DOHH2 (cell line): ENCODE results near the gene TCF20.

ENCODE experiments used
- H3F3A ChIP-seq: fragments of 200-600 bp; sonication (generic), shearing (Covaris generic); 2 replicates; pipeline ENCODE4 v1.6.0; 2016; ENCODE audit warnings: antibody characterized with exemption, mild to moderate bottlenecking; ENCODE audit not compliant: control insufficient read depth, insufficient read depth
- H3K27ac ChIP-seq: fragments of 200-600 bp; sonication (generic); 2 replicates; pipeline ENCODE4 v1.5.1; 2014; ENCODE audit warnings: low read depth, mild to moderate bottlenecking, low read length, moderate library complexity
- H3K27me3 ChIP-seq: fragments of 200-600 bp; sonication (generic); 2 replicates; pipeline ENCODE4 v1.6.1; 2014; ENCODE audit warnings: mild to moderate bottlenecking, low read length, mixed read lengths; ENCODE audit not compliant: control insufficient read depth
- H3K36me3 ChIP-seq: fragments of 200-600 bp; sonication (generic); 2 replicates; pipeline ENCODE4 v1.6.1; 2014; ENCODE audit warnings: mild to moderate bottlenecking, low read length, moderate library complexity, mixed read lengths; ENCODE audit not compliant: control insufficient read depth
- H3K4me1 ChIP-seq: fragments of 200-600 bp; sonication (generic); 2 replicates; pipeline ENCODE4 v1.6.1; 2014; ENCODE audit warnings: mild to moderate bottlenecking, low read length, mixed read lengths; ENCODE audit not compliant: control insufficient read depth
- H3K4me2 ChIP-seq: fragments of 200-600 bp; sonication (generic); 2 replicates; pipeline ENCODE4 v1.6.0; 2014; ENCODE audit warnings: mild to moderate bottlenecking, low read length, moderate library complexity
- H3K4me3 ChIP-seq: fragments of 200-600 bp; sonication (generic); 2 replicates; pipeline ENCODE4 v1.5.1; 2014; ENCODE audit warnings: mild to moderate bottlenecking, low read length, mixed read lengths
- H3K79me2 ChIP-seq: fragments of 200-600 bp; sonication (generic); 2 replicates; pipeline ENCODE4 v1.6.1; 2014; ENCODE audit warnings: mild to moderate bottlenecking, low read length, mixed read lengths; ENCODE audit not compliant: control insufficient read depth
- H3K9me2 ChIP-seq: fragments of 200-600 bp; sonication (generic); replicated peaks from 2 replicates; pipeline ENCODE4 v1.6.1; 2014; ENCODE audit warnings: mild to moderate bottlenecking, low read length, mixed read lengths; ENCODE audit not compliant: control insufficient read depth
- H3K9me3 ChIP-seq: fragments of 200-600 bp; sonication (generic); 2 replicates; pipeline ENCODE4 v1.6.1; 2014; ENCODE audit warnings: antibody characterized with exemption, low read length, mixed read lengths; ENCODE audit not compliant: control insufficient read depth, insufficient read depth
- H4K20me1 ChIP-seq: fragments of 200-600 bp; sonication (generic); 2 replicates; pipeline ENCODE4 v1.6.0; 2014; ENCODE audit warnings: low read depth, mild to moderate bottlenecking, antibody characterized with exemption, low read length, moderate library complexity; ENCODE audit not compliant: control insufficient read depth, insufficient read depth
- CTCF ChIP-seq: fragments of 200-600 bp; sonication (generic); IDR thresholded peaks from one replicate; pipeline ENCODE4 v1.5.1; 2014; ENCODE audit warnings: antibody characterized with exemption, mild to moderate bottlenecking, low read depth, low read length; ENCODE audit not compliant: poor library complexity, severe bottlenecking
- EZH2phosphoT487 ChIP-seq: fragments of 200-600 bp; sonication (generic); IDR thresholded peaks from 2 replicates; pipeline ENCODE4 v1.6.1; 2017; ENCODE audit warnings: borderline replicate concordance, mild to moderate bottlenecking, antibody characterized with exemption, low read length, moderate library complexity, mixed read lengths

TCF20 gene

GRCh38 chr22:42257386-42257785 lies 13.1 kb downstream of the TCF20 start:
- peaks cover 98% of the 10 kb centered on the region for H3K79me2 ChIP-seq
- H4K20me1 ChIP-seq: peaks cover 46% of the 10 kb centered on the region
- H3K4me1 ChIP-seq: peaks cover 23% of the 10 kb centered on the region
- no peak for TF ChIP-seq EZH2phosphoT487
- H3F3A ChIP-seq: no peaks in the 10 kb centered on the region
- no peaks in the 10 kb centered on the region for H3K9me3 ChIP-seq
- H3K4me3 ChIP-seq: no peak overlapping the region
- H3K27ac ChIP-seq: no peak overlapping the region
- H3K36me3 ChIP-seq: no peaks in the 10 kb centered on the region
- no peak overlapping the region for H3K4me2 ChIP-seq
- H3K9me2 ChIP-seq: no peaks in the 10 kb centered on the region
- no peaks in the 10 kb centered on the region for H3K27me3 ChIP-seq

- Histone ChIP-seq H3K4me1 (peaks cover 23% of the 10 kb centered on the region), H3K9me2 (no peaks in the 10 kb centered on the region), H3K36me3 (no peaks in the 10 kb centered on the region), H3K79me2 (peaks cover 98% of the 10 kb centered on the region), H3K27ac (no peak overlapping the region), H3F3A (no peaks in the 10 kb centered on the region), H4K20me1 (peaks cover 42% of the 10 kb centered on the region), H3K4me2 (no peak overlapping the region), H3K27me3 (no peaks in the 10 kb centered on the region), H3K9me3 (no peaks in the 10 kb centered on the region), H3K4me3 (no peak overlapping the region)
- TF ChIP-seq EZH2phosphoT487 (no peak), CTCF (no peak)
Observed at GRCh38 chr22:42256930-42257329, 13.5 kb downstream of the TCF20 start.

GRCh38 chr22:42256220-42256619 lies 14.2 kb downstream of the TCF20 start:
- no peaks in the 10 kb centered on the region for H3K9me3 ChIP-seq
- no peaks in the 10 kb centered on the region for H3K36me3 ChIP-seq
- no peak overlapping the region for H3K4me2 ChIP-seq
- no peak overlapping the region for H3K27ac ChIP-seq
- no peaks in the 10 kb centered on the region for H3K27me3 ChIP-seq
- peaks cover 95% of the 10 kb centered on the region for H3K79me2 ChIP-seq
- TF ChIP-seq EZH2phosphoT487 (no peak), CTCF (no peak)
- H3K4me3 ChIP-seq: no peak overlapping the region
- H4K20me1 ChIP-seq: peaks cover 39% of the 10 kb centered on the region
- H3K4me1 ChIP-seq: peaks cover 22% of the 10 kb centered on the region
- no peaks in the 10 kb centered on the region for H3F3A ChIP-seq
- H3K9me2 ChIP-seq: no peaks in the 10 kb centered on the region

GRCh38 chr22:42249831-42250230 lies 20.6 kb downstream of the TCF20 start:
- Histone ChIP-seq H3K79me2 (peaks cover 89% of the 10 kb centered on the region), H3F3A (no peaks in the 10 kb centered on the region), H3K4me1 (no peaks in the 10 kb centered on the region), H3K36me3 (no peaks in the 10 kb centered on the region), H4K20me1 (peaks cover 7% of the 10 kb centered on the region; the same call in 1 of the 2 replicates), H3K9me2 (no peaks in the 10 kb centered on the region), H3K27ac (no peak overlapping the region), H3K9me3 (no peaks in the 10 kb centered on the region), H3K4me2 (no peak overlapping the region), H3K4me3 (no peak overlapping the region), H3K27me3 (no peaks in the 10 kb centered on the region)
- TF ChIP-seq EZH2phosphoT487: no peak
- no peak for TF ChIP-seq CTCF
